Esophagus muscularis mucosa (tissue), 3 donors: ENCODE data around the gene SETD7.

Experiments
- POLR2AphosphoS5 ChIP-seq, 2 donors: sonication (generic); formaldehyde crosslinking; IDR thresholded peaks; one replicate each; pipeline ENCODE4 v1.6.1; 2017; ENCODE audit warnings: antibody characterized with exemption in 2 of 2
- TF ChIP-seq, protein P1 (sequence below), 3 experiments: fragments of 200-600 bp in 2 of 3; fragments of 450-650 bp in 1 of 3; sonication (generic) in 2 of 3; IDR thresholded peaks; one replicate each; pipeline ENCODE4 v1.5.1; 2017 to 2019; ENCODE audit warnings: antibody characterized with exemption in 3 of 3, mild to moderate bottlenecking in 2 of 3, moderate library complexity in 1 of 3

GRCh38 chr4:139535871-139536234 is 20.2 kb downstream of the SETD7 start:
- TF ChIP-seq, protein P1, sequence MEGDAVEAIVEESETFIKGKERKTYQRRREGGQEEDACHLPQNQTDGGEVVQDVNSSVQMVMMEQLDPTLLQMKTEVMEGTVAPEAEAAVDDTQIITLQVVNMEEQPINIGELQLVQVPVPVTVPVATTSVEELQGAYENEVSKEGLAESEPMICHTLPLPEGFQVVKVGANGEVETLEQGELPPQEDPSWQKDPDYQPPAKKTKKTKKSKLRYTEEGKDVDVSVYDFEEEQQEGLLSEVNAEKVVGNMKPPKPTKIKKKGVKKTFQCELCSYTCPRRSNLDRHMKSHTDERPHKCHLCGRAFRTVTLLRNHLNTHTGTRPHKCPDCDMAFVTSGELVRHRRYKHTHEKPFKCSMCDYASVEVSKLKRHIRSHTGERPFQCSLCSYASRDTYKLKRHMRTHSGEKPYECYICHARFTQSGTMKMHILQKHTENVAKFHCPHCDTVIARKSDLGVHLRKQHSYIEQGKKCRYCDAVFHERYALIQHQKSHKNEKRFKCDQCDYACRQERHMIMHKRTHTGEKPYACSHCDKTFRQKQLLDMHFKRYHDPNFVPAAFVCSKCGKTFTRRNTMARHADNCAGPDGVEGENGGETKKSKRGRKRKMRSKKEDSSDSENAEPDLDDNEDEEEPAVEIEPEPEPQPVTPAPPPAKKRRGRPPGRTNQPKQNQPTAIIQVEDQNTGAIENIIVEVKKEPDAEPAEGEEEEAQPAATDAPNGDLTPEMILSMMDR (IDR thresholded peaks at IDR 0.05): no peak
- no peak for TF ChIP-seq POLR2AphosphoS5 (IDR thresholded peaks at IDR 0.05)
